Upper lobe of left lung (tissue), 6 donors: ENCODE results near the gene S100A6. TPM values are rescaled to one million over a fixed set of nuclear protein-coding genes. Genes with fewer than 3 reads are reported as not detected.
A peak's percentile ranks its signal among the peaks of the same experiment; 100 is the strongest.

Source experiments
- ATAC-seq, 2 donors: fragments of 200-7000 bp; cut with Tn5 transposase; one replicate each; pipeline ENCODE4 v1.9.1; 2022; ENCODE audit warnings: mild to moderate bottlenecking in 2 of 2, moderate library complexity in 2 of 2; ENCODE audit not compliant: low FRiP score in 2 of 2
- DNase-seq, 2 donors: peaks; one replicate each; pipeline ENCODE4 v3.0.0-alpha.2; 2019 to 2020
- H3K27ac ChIP-seq, 4 donors: fragments of 200-600 bp; sonication (generic); one replicate each; pipeline ENCODE4 v1.5.1; 2016 to 2019
- H3K27me3 ChIP-seq, 4 donors: fragments of 200-600 bp; sonication (generic); one replicate each; pipeline ENCODE4 v1.5.1; 2017 to 2019
- H3K36me3 ChIP-seq, 4 donors: fragments of 200-600 bp; sonication (generic); one replicate each; pipeline ENCODE4 v1.5.1; 2016 to 2019
- H3K4me1 ChIP-seq, 4 donors: fragments of 200-600 bp; sonication (generic); one replicate each; pipeline ENCODE4 v1.5.1; 2018 to 2019
- H3K4me3 ChIP-seq, 4 donors: fragments of 200-600 bp; sonication (generic); one replicate each; pipeline ENCODE4 v1.5.1; 2017 to 2019; ENCODE audit warnings: mild to moderate bottlenecking in 2 of 4, moderate library complexity in 1 of 4
- H3K9me3 ChIP-seq, 4 donors: fragments of 200-600 bp; sonication (generic); one replicate each; pipeline ENCODE4 v1.5.1; 2018 to 2019
- CTCF ChIP-seq, 6 experiments: fragments of 450-650 bp in 4 of 6; fragments of 200-600 bp in 2 of 6; sonication (generic) in 2 of 6; IDR thresholded peaks; one replicate each; pipeline ENCODE4 v1.5.1; 2016 to 2019; ENCODE audit warnings: antibody characterized with exemption in 6 of 6
- EP300 ChIP-seq, 4 donors: sonication (generic); formaldehyde crosslinking; IDR thresholded peaks; one replicate each; pipeline ENCODE4 v1.5.1; 2017; ENCODE audit warnings: antibody characterized with exemption in 4 of 4, control low read depth in 2 of 4
- POLR2A ChIP-seq, 4 donors: fragments of 450-650 bp; IDR thresholded peaks; one replicate each; pipeline ENCODE4 v1.5.1; 2016 to 2017; ENCODE audit warnings: antibody characterized with exemption in 4 of 4, mild to moderate bottlenecking in 2 of 4
- POLR2AphosphoS5 ChIP-seq, 2 donors: sonication (generic); formaldehyde crosslinking; IDR thresholded peaks; one replicate each; pipeline ENCODE4 v1.5.1; 2017; ENCODE audit warnings: antibody characterized with exemption in 2 of 2
- WGBS, 2 donors: methylation state at CpG; one replicate each; pipeline ENCODE4 v1.1.5; 2017 to 2018; 5-methylcytosine and 5-hydroxymethylcytosine counted together
- total RNA-seq, 6 donors: library from RNA; depleted of rRNA in 4 of 6; stranded (reverse); fragments of >200 nt in 4 of 6; gene quantifications; one replicate each; pipeline versions ENCODE4 v1.1.0 to v1.2.1, GENCODE V29; 2016 to 2021
- donor health status: DM: no; HTN: no; CAD: no; lungs with moderate emphysema.
- donor health status: DM: no; HTN: yes; CAD: no; lungs with severe emphysema.

Gene S100A6
- total RNA-seq, 6 donors from 2014 or later = 399 to 1,595 (median 925) TPM

- H3K9me3 ChIP-seq = no peaks in the 10 kb centered on the region
- peaks cover 52 to 83% (median 71%) of the 10 kb centered on the region in 4 donors for H3K4me1 ChIP-seq
- DNase-seq = no peak
- 65 to 77% methylated on average over 10 of the region's 10 CpGs for WGBS, 2 donors
- H3K4me3 ChIP-seq = no peak overlapping the region
- H3K36me3 ChIP-seq = no peaks in the 10 kb centered on the region
- H3K27ac ChIP-seq = peak overlapping the region; percentile 48 to 71 (median 68)
- TF ChIP-seq POLR2A (IDR thresholded peaks at IDR 0.05) = no peak
- TF ChIP-seq CTCF (IDR thresholded peaks at IDR 0.05) = no peak
- no peak for TF ChIP-seq EP300 (IDR thresholded peaks at IDR 0.05)
- TF ChIP-seq POLR2AphosphoS5 (IDR thresholded peaks at IDR 0.05) = no peak
- peak in 1 of 2 donors; percentile 11 for ATAC-seq
- no peaks in the 10 kb centered on the region for H3K27me3 ChIP-seq
Observed at GRCh38 chr1:153550827-153551500, 15.2 kb upstream of the S100A6 start.

- no peak for TF ChIP-seq EP300 (IDR thresholded peaks at IDR 0.05)
- WGBS, 2 donors = 90 to 97% methylated on average over 4 of the region's 4 CpGs
- no peak overlapping the region for H3K4me3 ChIP-seq
- peak overlapping the region; percentile 24 to 71 (median 68) for H3K27ac ChIP-seq
- H3K4me1 ChIP-seq = peaks cover 58 to 88% (median 77%) of the 10 kb centered on the region in 4 donors
- H3K27me3 ChIP-seq = no peaks in the 10 kb centered on the region
- H3K36me3 ChIP-seq = no peaks in the 10 kb centered on the region
- H3K9me3 ChIP-seq = no peaks in the 10 kb centered on the region
- no peak for DNase-seq
- ATAC-seq = no peak
Observed at GRCh38 chr1:153550398-153550758, 14.6 kb upstream of the S100A6 start.

- Histone ChIP-seq H3K9me3 (no peaks in the 10 kb centered on the region), H3K27me3 (no peaks in the 10 kb centered on the region), H3K4me3 (no peak overlapping the region), H3K4me1 (peaks cover 63 to 92% (median 80%) of the 10 kb centered on the region in 4 donors), H3K36me3 (no peaks in the 10 kb centered on the region), H3K27ac (peak overlapping the region; percentile 56 to 71 (median 68))
- WGBS, 2 donors = 84 to 85% methylated on average over 6 of the region's 6 CpGs
- DNase-seq (no peak), ATAC-seq (no peak)
- TF ChIP-seq EP300 (IDR thresholded peaks at IDR 0.05) (no peak), POLR2AphosphoS5 (IDR thresholded peaks at IDR 0.05) (no peak), CTCF (IDR thresholded peaks at IDR 0.05) (no peak), POLR2A (IDR thresholded peaks at IDR 0.05) (no peak)
Observed at GRCh38 chr1:153549741-153550397, 14.1 kb upstream of the S100A6 start.

- Histone ChIP-seq H3K4me1 (peaks cover 66 to 95% (median 80%) of the 10 kb centered on the region in 4 donors), H3K4me3 (no peak within 1 kb of the TSS), H3K27me3 (no peaks in the 10 kb centered on the region), H3K36me3 (peaks cover 0 to 6% (median 1%) of the 10 kb centered on the region in 4 donors), H3K9me3 (no peaks in the 10 kb centered on the region), H3K27ac (peak within 1 kb of the TSS; percentile 56 to 71 (median 68))
- WGBS, 2 donors = 61 to 80% methylated on average over 8 to 14 of the region's 14 CpGs
- peak in 2 of 6 experiments; percentile 9 to 27 for TF ChIP-seq CTCF (IDR thresholded peaks at IDR 0.05)
- no peak for TF ChIP-seq POLR2A (IDR thresholded peaks at IDR 0.05)
- peak; percentile 30 to 58 for TF ChIP-seq POLR2AphosphoS5 (IDR thresholded peaks at IDR 0.05)
- peak in 2 of 4 donors; percentile 57 to 59 for TF ChIP-seq EP300 (IDR thresholded peaks at IDR 0.05)
- DNase-seq (no peak), ATAC-seq (peak; percentile 1 to 39)
Observed at GRCh38 chr1:153548722-153549688, 13.2 kb upstream of the S100A6 start, which contains the start of gene S100A3. Gene S100A3, minus strand, starts transcription at chr1:153549258. Its CDS starts 773 bp downstream, at chr1:153548485.
